K562 (cell line): ENCODE results near the gene NRG2. TPM values are rescaled to one million over a fixed set of nuclear protein-coding genes. Genes with fewer than 3 reads are reported as not detected.

Experiments used
- ATAC-seq: fragments of 200-7000 bp; cut with Tn5 transposase; 3 replicates; pipeline ENCODE4 v1.9.1; 2020; ENCODE audit warnings: moderate library complexity
- BruUV-seq: library from RNA; stranded (reverse); fragments of 400-500 nt; replicated peaks from 2 replicates; lab custom pipeline; 2021; lab: Mats Ljungman, UMichigan
- CTCF ChIA-PET: fragments of 300-600 bp; formaldehyde crosslinking; extraction: SDS; loops from one replicate; lab custom pipeline; 2021; ENCODE audit warnings: low intra/inter-chr PET ratio; lab: Yijun Ruan, JAX
- POLR2A ChIA-PET: fragments of 300-600, 350-650 bp; sonication (Branson Sonifier 250); formaldehyde crosslinking; extraction: SDS; loops from one replicate; lab custom pipeline; 2021; ENCODE audit warnings: antibody characterized with exemption, inconsistent platforms; lab: Yijun Ruan, JAX
- DNase-seq, 4 experiments: peaks; one replicate each; pipeline versions ENCODE4 v3.0.0 to v3.0.0-alpha.2; 2011 to 2018; ENCODE audit warnings: low spot score in 3 of 4, mixed read lengths in 3 of 4; ENCODE audit errors: extremely low read depth in 1 of 4
- FAIRE-seq: peaks from 2 replicates; lab custom pipeline; 2011; peaks lifted over from hg19 to GRCh38; lab: Jason Lieb, UNC
- H2AFZ ChIP-seq: 2 replicates; pipeline ENCODE4 v1.6.0; 2011; ENCODE audit warnings: low read depth, low read length, control low read depth, inconsistent platforms
- H3K27ac ChIP-seq: fragments of 200-600 bp; 3 replicates; pipeline ENCODE4 v1.8.0; 2011; ENCODE audit warnings: low read depth, mild to moderate bottlenecking, control low read depth, inconsistent platforms, low read length, moderate library complexity, mixed read lengths; ENCODE audit errors: extremely low read depth
- H3K27me3 ChIP-seq, 2 experiments: fragments of 300-600 bp in 1 of 2; 2 replicates in 1 of 2; 3 replicates in 1 of 2; pipeline versions ENCODE4 v1.6.0 to v1.8.0; 2011; ENCODE audit warnings: inconsistent platforms in 2 of 2, low read length in 2 of 2, mild to moderate bottlenecking in 1 of 2, mixed read lengths in 1 of 2, moderate library complexity in 1 of 2; ENCODE audit not compliant: control insufficient read depth in 2 of 2, insufficient read depth in 2 of 2
- H3K36me3 ChIP-seq: fragments of 300-600 bp; 3 replicates; pipeline ENCODE4 v1.8.0; 2011; ENCODE audit warnings: mild to moderate bottlenecking, low read length, inconsistent platforms; ENCODE audit not compliant: control insufficient read depth, insufficient read depth
- H3K4me1 ChIP-seq, 2 experiments: fragments of 200-600 bp in 1 of 2; replicated peaks in 1 of 2; 2 replicates in 1 of 2; 3 replicates in 1 of 2; pipeline versions ENCODE4 v1.5.1 to v1.8.0; 2011; ENCODE audit warnings: inconsistent platforms in 2 of 2, low read length in 2 of 2, mild to moderate bottlenecking in 1 of 2, mixed read lengths in 1 of 2, moderate library complexity in 1 of 2; ENCODE audit not compliant: control insufficient read depth in 2 of 2, insufficient read depth in 2 of 2
- H3K4me2 ChIP-seq: 2 replicates; pipeline ENCODE4 v1.6.1; 2011; ENCODE audit warnings: low read length, control low read depth, inconsistent platforms, mixed read lengths; ENCODE audit not compliant: insufficient read depth
- H3K4me3 ChIP-seq: fragments of 200-600 bp; sonication (generic), shearing (Covaris generic); 2 replicates; pipeline ENCODE4 v1.5.1; 2016; ENCODE audit warnings: control low read depth, inconsistent platforms
- H3K79me2 ChIP-seq: fragments of 200-600 bp; 3 replicates; pipeline ENCODE4 v1.8.0; 2011; ENCODE audit warnings: low read length, inconsistent platforms; ENCODE audit not compliant: control insufficient read depth, insufficient read depth
- H3K9ac ChIP-seq, 2 experiments: 2 replicates each; pipeline versions ENCODE4 v1.6.0 to v1.6.1; 2011; ENCODE audit warnings: low read depth in 2 of 2, low read length in 2 of 2, control low read depth in 1 of 2, inconsistent platforms in 1 of 2, mild to moderate bottlenecking in 1 of 2, mixed read lengths in 1 of 2; ENCODE audit not compliant: insufficient read depth in 1 of 2
- H3K9me1 ChIP-seq: one replicate; pipeline ENCODE4 v1.6.0; 2011; ENCODE audit warnings: inconsistent platforms, mild to moderate bottlenecking, low read length, moderate library complexity; ENCODE audit not compliant: control insufficient read depth, insufficient read depth
- H3K9me3 ChIP-seq: replicated peaks from 2 replicates; pipeline ENCODE4 v1.5.1; 2011; ENCODE audit warnings: low read depth, low read length, inconsistent platforms; ENCODE audit not compliant: control insufficient read depth, insufficient read depth
- H4K20me1 ChIP-seq: replicated peaks from 2 replicates; pipeline ENCODE4 v1.6.1; 2011; ENCODE audit warnings: low read length, inconsistent platforms, mixed read lengths; ENCODE audit not compliant: control insufficient read depth, insufficient read depth
- BCL6 ChIP-seq: fragments of 250-450 bp; sonication (Bioruptor Pico); IDR thresholded peaks from 2 replicates; pipeline ENCODE4 v1.4.0; 2020
- CEBPG ChIP-seq, 3 experiments: fragments of 200-800 bp in 1 of 3; sonication (Bioruptor generic) in 1 of 3; sonication (generic) in 1 of 3; formaldehyde crosslinking in 1 of 3; IDR thresholded peaks in 2 of 3; conservative IDR thresholded peaks in 1 of 3; 2 replicates each; pipeline versions ENCODE4 v1.6.1 to v1.8.0; 2016 to 2022; ENCODE audit warnings: missing compliant biosample characterization in 2 of 3, missing genetic modification characterization in 2 of 3, mild to moderate bottlenecking in 1 of 3, missing genetic modification reagents in 1 of 3
- HMGN3 ChIP-seq: IDR thresholded peaks from 2 replicates; pipeline ENCODE4 v1.6.1; 2011; ENCODE audit warnings: borderline replicate concordance, low read depth, mild to moderate bottlenecking, mixed read lengths, low read length; ENCODE audit not compliant: insufficient read length; ENCODE audit errors: extremely low read depth
- KDM1A ChIP-seq, 2 experiments: fragments of 450-650 bp; IDR thresholded peaks; 2 replicates each; pipeline ENCODE4 v1.6.1; 2016; ENCODE audit warnings: mild to moderate bottlenecking in 2 of 2
- MCM2 ChIP-seq: fragments of 450-650 bp; IDR thresholded peaks from 2 replicates; pipeline ENCODE4 v1.6.1; 2017; ENCODE audit warnings: low read depth, mild to moderate bottlenecking
- ZNF197 ChIP-seq: fragments of 200-800 bp; sonication (Bioruptor generic); IDR thresholded peaks from 2 replicates; pipeline ENCODE4 v1.6.1; 2016; ENCODE audit warnings: low read depth, missing genetic modification characterization, missing compliant biosample characterization
- ZNF77 ChIP-seq: fragments of 250-450 bp; sonication (Bioruptor Pico); IDR thresholded peaks from 2 replicates; pipeline ENCODE4 v1.5.0; 2020
- WGBS: fragments of 100-300 bp; shearing (Covaris generic); methylation state at CpG from one replicate; pipeline ENCODE4 v1.1.6; 2016; ENCODE audit warnings: low coverage, mixed read lengths; ENCODE audit not compliant: insufficient coverage; ENCODE audit errors: missing lambda C conversion rate; 5-methylcytosine and 5-hydroxymethylcytosine counted together
- in situ Hi-C: fragments of 300-500 bp; cut with MboI; formaldehyde crosslinking; loops from 4 replicates; pipeline ENCODE4 v1.15.0; 2018; ENCODE audit warnings: inconsistent platforms, mixed read lengths
- intact Hi-C: fragments of 100-400 bp; cut with micrococcal nuclease; formaldehyde crosslinking; loops from 2 replicates; pipeline ENCODE4 v1.14.2; 2022
- polyA plus RNA-seq, 8 experiments: library from polyadenylated mRNA; depleted of rRNA in 4 of 8; stranded (reverse) in 5 of 8; unstranded in 3 of 8; fragments of >200 nt; fragmentation: Nextera tagmentation in 2 of 8; fragmentation: Illumina TruSeq in 1 of 8; extraction: Ambion mirVana in 2 of 8; extraction: Trizol in 1 of 8; gene quantifications; 2 replicates each; pipeline versions ENCODE4 v1.2.1 to v1.2.3, GENCODE V29; 2011 to 2014; ENCODE audit warnings: inconsistent platforms in 1 of 8, missing spikeins in 1 of 8
- total RNA-seq, 7 experiments: library from RNA; depleted of rRNA in 6 of 7; stranded (reverse); fragments of >200 nt in 6 of 7; fragmentation: Illumina TruSeq in 2 of 7; extraction: Trizol in 2 of 7; gene quantifications; 2 replicates each; pipeline versions ENCODE4 v1.2.1 to v1.2.3, GENCODE V29; 2011 to 2021; ENCODE audit warnings: low replicate concordance in 1 of 7
- TF ChIP-seq, protein P1 (sequence below): fragments of 450-650 bp; formaldehyde crosslinking; IDR thresholded peaks from 2 replicates; pipeline ENCODE4 v1.4.0; 2022; ENCODE audit warnings: missing genetic modification characterization
- TF ChIP-seq, protein P2 (sequence below): fragments of 450-650 bp; IDR thresholded peaks from 2 replicates; pipeline ENCODE4 v1.6.1; 2014; ENCODE audit warnings: low read depth, mild to moderate bottlenecking, moderate library complexity, borderline replicate concordance
- TF ChIP-seq, protein P3 (sequence below): sonication (generic); formaldehyde crosslinking; IDR thresholded peaks from 2 replicates; pipeline ENCODE4 v1.8.0; 2023; ENCODE audit warnings: mild to moderate bottlenecking, missing genetic modification reagents
- TF ChIP-seq, protein P4 (sequence below): fragments of 450-650 bp; formaldehyde crosslinking; IDR thresholded peaks from 2 replicates; pipeline ENCODE4 v1.4.0; 2022; ENCODE audit warnings: mild to moderate bottlenecking, moderate library complexity
- TF ChIP-seq, protein P5 (sequence below): sonication (generic); formaldehyde crosslinking; IDR thresholded peaks from 2 replicates; pipeline ENCODE4 v1.9.0; 2022; ENCODE audit warnings: mild to moderate bottlenecking, missing genetic modification reagents

NRG2 gene
- total and polyA plus RNA-seq, 9 of the 15 experiments (the other 6 are each of a cell fraction or from before 2014, with no cell fraction given): not detected

DNA sequence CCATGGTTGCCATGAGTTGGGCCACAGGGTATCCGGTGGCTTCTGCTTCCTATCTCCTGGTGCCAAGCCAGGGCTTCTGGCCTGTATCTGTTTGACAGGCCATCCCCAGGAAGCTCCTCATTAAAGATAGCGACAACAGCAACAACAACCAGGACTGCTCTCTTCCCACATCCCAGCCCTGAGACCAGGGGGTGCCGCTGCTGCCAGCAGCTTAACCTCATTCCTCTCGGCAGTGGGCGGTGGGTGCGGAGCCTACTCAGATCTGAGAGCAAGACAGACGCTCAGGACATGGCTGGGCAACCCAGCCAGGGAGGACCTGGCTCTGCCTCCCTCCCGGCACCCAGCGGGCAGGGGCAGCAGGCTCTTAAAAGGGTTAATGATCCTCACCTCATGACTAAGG lies 149.2 kb downstream of the NRG2 start:
- Histone ChIP-seq H4K20me1 (peaks cover 5% of the 10 kb centered on the region), H3K9ac (peak overlapping the region in 1 of 2 experiments; percentile 16; a peak in 1 of 4 replicates), H3K9me1 (no peaks in the 10 kb centered on the region), H3K9me3 (no peaks in the 10 kb centered on the region), H3K4me3 (no peak overlapping the region), H3K27me3 (peaks cover 19 to 75% of the 10 kb centered on the region in 2 experiments; a peak in 4 of 5 replicates), H3K4me2 (no peak overlapping the region), H3K36me3 (no peaks in the 10 kb centered on the region), H3K27ac (no peak overlapping the region), H3K4me1 (no peaks in the 10 kb centered on the region), H3K79me2 (no peaks in the 10 kb centered on the region), H2AFZ (no peak overlapping the region)
- intact Hi-C loops (no loop called here), in situ Hi-C loops (no loop called here)
- DNase-seq: no peak
- ChIA-PET POLR2A (interaction anchor here (0.6 to 1.7 kb wide), 5 partner anchors 14 to 357 kb away, joined by 3 to 4 read pairs (median 3); no protein-coding TSS in a partner anchor), CTCF (no interaction called here)
- ATAC-seq: no peak
- 0% methylated on average over 6 of the region's 9 CpGs for WGBS
- no TSS peak for BruUV-seq
- no peak for FAIRE-seq
- TF ChIP-seq ZNF197 (CRISPR knock-in tag): no peak
- TF ChIP-seq CEBPG (CRISPR knock-in tag; IDR thresholded peaks at IDR 0.05): no peak
- TF ChIP-seq CEBPG (tag; conservative IDR thresholded peaks at IDR 0.05 in 1 of 2, IDR thresholded peaks at IDR 0.05 in 1 of 2): no peak
- TF ChIP-seq, protein P1, sequence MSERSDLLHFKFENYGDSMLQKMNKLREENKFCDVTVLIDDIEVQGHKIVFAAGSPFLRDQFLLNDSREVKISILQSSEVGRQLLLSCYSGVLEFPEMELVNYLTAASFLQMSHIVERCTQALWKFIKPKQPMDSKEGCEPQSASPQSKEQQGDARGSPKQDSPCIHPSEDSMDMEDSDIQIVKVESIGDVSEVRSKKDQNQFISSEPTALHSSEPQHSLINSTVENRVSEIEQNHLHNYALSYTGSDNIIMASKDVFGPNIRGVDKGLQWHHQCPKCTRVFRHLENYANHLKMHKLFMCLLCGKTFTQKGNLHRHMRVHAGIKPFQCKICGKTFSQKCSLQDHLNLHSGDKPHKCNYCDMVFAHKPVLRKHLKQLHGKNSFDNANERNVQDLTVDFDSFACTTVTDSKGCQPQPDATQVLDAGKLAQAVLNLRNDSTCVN (CRISPR knock-in tag): no peak
- TF ChIP-seq HMGN3: no peak
- no peak for TF ChIP-seq ZNF77
- TF ChIP-seq BCL6: no peak
- TF ChIP-seq, protein P2, sequence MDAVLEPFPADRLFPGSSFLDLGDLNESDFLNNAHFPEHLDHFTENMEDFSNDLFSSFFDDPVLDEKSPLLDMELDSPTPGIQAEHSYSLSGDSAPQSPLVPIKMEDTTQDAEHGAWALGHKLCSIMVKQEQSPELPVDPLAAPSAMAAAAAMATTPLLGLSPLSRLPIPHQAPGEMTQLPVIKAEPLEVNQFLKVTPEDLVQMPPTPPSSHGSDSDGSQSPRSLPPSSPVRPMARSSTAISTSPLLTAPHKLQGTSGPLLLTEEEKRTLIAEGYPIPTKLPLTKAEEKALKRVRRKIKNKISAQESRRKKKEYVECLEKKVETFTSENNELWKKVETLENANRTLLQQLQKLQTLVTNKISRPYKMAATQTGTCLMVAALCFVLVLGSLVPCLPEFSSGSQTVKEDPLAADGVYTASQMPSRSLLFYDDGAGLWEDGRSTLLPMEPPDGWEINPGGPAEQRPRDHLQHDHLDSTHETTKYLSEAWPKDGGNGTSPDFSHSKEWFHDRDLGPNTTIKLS: no peak
- TF ChIP-seq, protein P3, sequence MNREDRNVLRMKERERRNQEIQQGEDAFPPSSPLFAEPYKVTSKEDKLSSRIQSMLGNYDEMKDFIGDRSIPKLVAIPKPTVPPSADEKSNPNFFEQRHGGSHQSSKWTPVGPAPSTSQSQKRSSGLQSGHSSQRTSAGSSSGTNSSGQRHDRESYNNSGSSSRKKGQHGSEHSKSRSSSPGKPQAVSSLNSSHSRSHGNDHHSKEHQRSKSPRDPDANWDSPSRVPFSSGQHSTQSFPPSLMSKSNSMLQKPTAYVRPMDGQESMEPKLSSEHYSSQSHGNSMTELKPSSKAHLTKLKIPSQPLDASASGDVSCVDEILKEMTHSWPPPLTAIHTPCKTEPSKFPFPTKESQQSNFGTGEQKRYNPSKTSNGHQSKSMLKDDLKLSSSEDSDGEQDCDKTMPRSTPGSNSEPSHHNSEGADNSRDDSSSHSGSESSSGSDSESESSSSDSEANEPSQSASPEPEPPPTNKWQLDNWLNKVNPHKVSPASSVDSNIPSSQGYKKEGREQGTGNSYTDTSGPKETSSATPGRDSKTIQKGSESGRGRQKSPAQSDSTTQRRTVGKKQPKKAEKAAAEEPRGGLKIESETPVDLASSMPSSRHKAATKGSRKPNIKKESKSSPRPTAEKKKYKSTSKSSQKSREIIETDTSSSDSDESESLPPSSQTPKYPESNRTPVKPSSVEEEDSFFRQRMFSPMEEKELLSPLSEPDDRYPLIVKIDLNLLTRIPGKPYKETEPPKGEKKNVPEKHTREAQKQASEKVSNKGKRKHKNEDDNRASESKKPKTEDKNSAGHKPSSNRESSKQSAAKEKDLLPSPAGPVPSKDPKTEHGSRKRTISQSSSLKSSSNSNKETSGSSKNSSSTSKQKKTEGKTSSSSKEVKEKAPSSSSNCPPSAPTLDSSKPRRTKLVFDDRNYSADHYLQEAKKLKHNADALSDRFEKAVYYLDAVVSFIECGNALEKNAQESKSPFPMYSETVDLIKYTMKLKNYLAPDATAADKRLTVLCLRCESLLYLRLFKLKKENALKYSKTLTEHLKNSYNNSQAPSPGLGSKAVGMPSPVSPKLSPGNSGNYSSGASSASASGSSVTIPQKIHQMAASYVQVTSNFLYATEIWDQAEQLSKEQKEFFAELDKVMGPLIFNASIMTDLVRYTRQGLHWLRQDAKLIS (CRISPR knock-in tag): no peak
- TF ChIP-seq, protein P4, sequence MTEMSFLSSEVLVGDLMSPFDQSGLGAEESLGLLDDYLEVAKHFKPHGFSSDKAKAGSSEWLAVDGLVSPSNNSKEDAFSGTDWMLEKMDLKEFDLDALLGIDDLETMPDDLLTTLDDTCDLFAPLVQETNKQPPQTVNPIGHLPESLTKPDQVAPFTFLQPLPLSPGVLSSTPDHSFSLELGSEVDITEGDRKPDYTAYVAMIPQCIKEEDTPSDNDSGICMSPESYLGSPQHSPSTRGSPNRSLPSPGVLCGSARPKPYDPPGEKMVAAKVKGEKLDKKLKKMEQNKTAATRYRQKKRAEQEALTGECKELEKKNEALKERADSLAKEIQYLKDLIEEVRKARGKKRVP (CRISPR knock-in tag): no peak
- TF ChIP-seq MCM2: no peak
- TF ChIP-seq KDM1A (IDR thresholded peaks at IDR 0.05): no peak
- TF ChIP-seq, protein P5, sequence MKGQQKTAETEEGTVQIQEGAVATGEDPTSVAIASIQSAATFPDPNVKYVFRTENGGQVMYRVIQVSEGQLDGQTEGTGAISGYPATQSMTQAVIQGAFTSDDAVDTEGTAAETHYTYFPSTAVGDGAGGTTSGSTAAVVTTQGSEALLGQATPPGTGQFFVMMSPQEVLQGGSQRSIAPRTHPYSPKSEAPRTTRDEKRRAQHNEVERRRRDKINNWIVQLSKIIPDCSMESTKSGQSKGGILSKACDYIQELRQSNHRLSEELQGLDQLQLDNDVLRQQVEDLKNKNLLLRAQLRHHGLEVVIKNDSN (CRISPR knock-in tag): no peak
